HL-60 (cell line): ENCODE data around the gene COX10.

Experiments
- GABPA ChIP-seq: IDR thresholded peaks from 2 replicates; pipeline ENCODE4 v1.6.1; 2012; ENCODE audit warnings: low read depth
- POLR2AphosphoS5 ChIP-seq: IDR thresholded peaks from 2 replicates; pipeline ENCODE4 v1.6.1; 2012; ENCODE audit warnings: low read depth
- REST ChIP-seq: IDR thresholded peaks from 2 replicates; pipeline ENCODE4 v1.6.1; 2012; ENCODE audit warnings: low read depth; ENCODE audit not compliant: insufficient replicate concordance

DNA sequence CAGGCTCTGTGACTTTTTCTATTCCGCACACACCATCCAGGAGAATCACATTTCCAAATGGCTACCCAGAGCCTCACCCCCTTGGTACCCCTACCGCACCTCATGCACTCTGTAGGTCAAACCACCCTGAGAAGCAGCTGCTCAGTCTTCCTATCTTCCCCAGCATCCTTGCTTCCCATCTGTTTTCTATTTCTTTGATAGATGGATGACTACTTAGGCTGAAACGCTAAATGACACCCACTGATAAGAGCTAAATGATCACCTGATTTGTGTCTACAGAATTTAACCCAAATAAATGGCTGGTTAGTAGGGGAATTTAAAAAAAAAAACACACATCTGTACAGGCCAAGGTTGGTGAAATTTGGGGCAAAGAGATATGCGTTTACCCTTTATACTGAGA is 17.6 kb upstream of the COX10 start:
- no peak for TF ChIP-seq POLR2AphosphoS5
- TF ChIP-seq GABPA: no peak
- no peak for TF ChIP-seq REST
